K562 (cell line): ENCODE results near the gene VSIG10L. TPM values are rescaled to one million over a fixed set of nuclear protein-coding genes. Genes with fewer than 3 reads are reported as not detected.

Source experiments
- ATAC-seq: fragments of 200-7000 bp; cut with Tn5 transposase; 3 replicates; pipeline ENCODE4 v1.9.1; 2020; ENCODE audit warnings: moderate library complexity
- BruUV-seq: library from RNA; stranded (reverse); fragments of 400-500 nt; replicated peaks from 2 replicates; lab custom pipeline; 2021; lab: Mats Ljungman, UMichigan
- CTCF ChIA-PET: fragments of 300-600 bp; formaldehyde crosslinking; extraction: SDS; loops from one replicate; lab custom pipeline; 2021; ENCODE audit warnings: low intra/inter-chr PET ratio; lab: Yijun Ruan, JAX
- POLR2A ChIA-PET: fragments of 300-600, 350-650 bp; sonication (Branson Sonifier 250); formaldehyde crosslinking; extraction: SDS; loops from one replicate; lab custom pipeline; 2021; ENCODE audit warnings: antibody characterized with exemption, inconsistent platforms; lab: Yijun Ruan, JAX
- DNase-seq, 4 experiments: peaks; one replicate each; pipeline versions ENCODE4 v3.0.0 to v3.0.0-alpha.2; 2011 to 2018; ENCODE audit warnings: low spot score in 3 of 4, mixed read lengths in 3 of 4; ENCODE audit errors: extremely low read depth in 1 of 4
- FAIRE-seq: peaks from 2 replicates; lab custom pipeline; 2011; peaks lifted over from hg19 to GRCh38; lab: Jason Lieb, UNC
- H2AFZ ChIP-seq: 2 replicates; pipeline ENCODE4 v1.6.0; 2011; ENCODE audit warnings: low read depth, low read length, control low read depth, inconsistent platforms
- H3K27ac ChIP-seq: fragments of 200-600 bp; 3 replicates; pipeline ENCODE4 v1.8.0; 2011; ENCODE audit warnings: low read depth, mild to moderate bottlenecking, control low read depth, inconsistent platforms, low read length, moderate library complexity, mixed read lengths; ENCODE audit errors: extremely low read depth
- H3K27me3 ChIP-seq, 2 experiments: fragments of 300-600 bp in 1 of 2; 2 replicates in 1 of 2; 3 replicates in 1 of 2; pipeline versions ENCODE4 v1.6.0 to v1.8.0; 2011; ENCODE audit warnings: inconsistent platforms in 2 of 2, low read length in 2 of 2, mild to moderate bottlenecking in 1 of 2, mixed read lengths in 1 of 2, moderate library complexity in 1 of 2; ENCODE audit not compliant: control insufficient read depth in 2 of 2, insufficient read depth in 2 of 2
- H3K36me3 ChIP-seq: fragments of 300-600 bp; 3 replicates; pipeline ENCODE4 v1.8.0; 2011; ENCODE audit warnings: mild to moderate bottlenecking, low read length, inconsistent platforms; ENCODE audit not compliant: control insufficient read depth, insufficient read depth
- H3K4me1 ChIP-seq, 2 experiments: fragments of 200-600 bp in 1 of 2; replicated peaks in 1 of 2; 2 replicates in 1 of 2; 3 replicates in 1 of 2; pipeline versions ENCODE4 v1.5.1 to v1.8.0; 2011; ENCODE audit warnings: inconsistent platforms in 2 of 2, low read length in 2 of 2, mild to moderate bottlenecking in 1 of 2, mixed read lengths in 1 of 2, moderate library complexity in 1 of 2; ENCODE audit not compliant: control insufficient read depth in 2 of 2, insufficient read depth in 2 of 2
- H3K4me2 ChIP-seq: 2 replicates; pipeline ENCODE4 v1.6.1; 2011; ENCODE audit warnings: low read length, control low read depth, inconsistent platforms, mixed read lengths; ENCODE audit not compliant: insufficient read depth
- H3K4me3 ChIP-seq: fragments of 200-600 bp; sonication (generic), shearing (Covaris generic); 2 replicates; pipeline ENCODE4 v1.5.1; 2016; ENCODE audit warnings: control low read depth, inconsistent platforms
- H3K79me2 ChIP-seq: fragments of 200-600 bp; 3 replicates; pipeline ENCODE4 v1.8.0; 2011; ENCODE audit warnings: low read length, inconsistent platforms; ENCODE audit not compliant: control insufficient read depth, insufficient read depth
- H3K9ac ChIP-seq, 2 experiments: 2 replicates each; pipeline versions ENCODE4 v1.6.0 to v1.6.1; 2011; ENCODE audit warnings: low read depth in 2 of 2, low read length in 2 of 2, control low read depth in 1 of 2, inconsistent platforms in 1 of 2, mild to moderate bottlenecking in 1 of 2, mixed read lengths in 1 of 2; ENCODE audit not compliant: insufficient read depth in 1 of 2
- H3K9me1 ChIP-seq: one replicate; pipeline ENCODE4 v1.6.0; 2011; ENCODE audit warnings: inconsistent platforms, mild to moderate bottlenecking, low read length, moderate library complexity; ENCODE audit not compliant: control insufficient read depth, insufficient read depth
- H3K9me3 ChIP-seq: replicated peaks from 2 replicates; pipeline ENCODE4 v1.5.1; 2011; ENCODE audit warnings: low read depth, low read length, inconsistent platforms; ENCODE audit not compliant: control insufficient read depth, insufficient read depth
- H4K20me1 ChIP-seq: replicated peaks from 2 replicates; pipeline ENCODE4 v1.6.1; 2011; ENCODE audit warnings: low read length, inconsistent platforms, mixed read lengths; ENCODE audit not compliant: control insufficient read depth, insufficient read depth
- CCNT2 ChIP-seq: IDR thresholded peaks from 2 replicates; pipeline ENCODE4 v1.6.1; 2011; ENCODE audit warnings: borderline replicate concordance, low read depth, mild to moderate bottlenecking, moderate library complexity, mixed read lengths, low read length; ENCODE audit not compliant: insufficient read length; ENCODE audit errors: extremely low read depth
- E2F4 ChIP-seq: sonication (generic); formaldehyde crosslinking; IDR thresholded peaks from 2 replicates; pipeline ENCODE4 v1.8.0; 2022; ENCODE audit warnings: mild to moderate bottlenecking, low read depth, missing genetic modification reagents
- LARP7 ChIP-seq: fragments of 450-650 bp; IDR thresholded peaks from 2 replicates; pipeline ENCODE4 v1.6.1; 2016
- MAFG ChIP-seq: fragments of 450-650 bp; conservative IDR thresholded peaks from 2 replicates; pipeline ENCODE4 v1.6.1; 2016; ENCODE audit warnings: missing genetic modification characterization, missing compliant biosample characterization
- MEF2A ChIP-seq: IDR thresholded peaks from 2 replicates; pipeline ENCODE4 v1.6.1; 2011; ENCODE audit warnings: low read depth, mild to moderate bottlenecking, low read length, moderate library complexity; ENCODE audit not compliant: control insufficient read depth
- SPI1 ChIP-seq: IDR thresholded peaks from 2 replicates; pipeline ENCODE4 v1.6.1; 2011; ENCODE audit warnings: low read depth, low read length, control low read depth, borderline replicate concordance
- THRAP3 ChIP-seq: fragments of 450-650 bp; IDR thresholded peaks from 2 replicates; pipeline ENCODE4 v1.6.1; 2016; ENCODE audit warnings: mild to moderate bottlenecking, inconsistent platforms, borderline replicate concordance
- XRCC3 ChIP-seq: fragments of 450-650 bp; IDR thresholded peaks from 2 replicates; pipeline ENCODE4 v1.6.1; 2017; ENCODE audit warnings: mild to moderate bottlenecking, moderate library complexity
- ZBTB1 ChIP-seq: sonication (generic); formaldehyde crosslinking; IDR thresholded peaks from 2 replicates; pipeline ENCODE4 v1.8.1; 2023; ENCODE audit warnings: missing genetic modification reagents, low read depth, mild to moderate bottlenecking, borderline replicate concordance
- ZNF41 ChIP-seq: fragments of 250-450 bp; sonication (Bioruptor Pico); conservative IDR thresholded peaks from 2 replicates; pipeline ENCODE4 v1.4.0; 2020; ENCODE audit warnings: mild to moderate bottlenecking
- ZNF561 ChIP-seq: fragments of 450-650 bp; formaldehyde crosslinking; conservative IDR thresholded peaks from 2 replicates; pipeline ENCODE4 v1.4.0; 2020; ENCODE audit warnings: mild to moderate bottlenecking, moderate library complexity
- WGBS: fragments of 100-300 bp; shearing (Covaris generic); methylation state at CpG from one replicate; pipeline ENCODE4 v1.1.6; 2016; ENCODE audit warnings: low coverage, mixed read lengths; ENCODE audit not compliant: insufficient coverage; ENCODE audit errors: missing lambda C conversion rate; 5-methylcytosine and 5-hydroxymethylcytosine counted together
- in situ Hi-C: fragments of 300-500 bp; cut with MboI; formaldehyde crosslinking; loops from 4 replicates; pipeline ENCODE4 v1.15.0; 2018; ENCODE audit warnings: inconsistent platforms, mixed read lengths
- intact Hi-C: fragments of 100-400 bp; cut with micrococcal nuclease; formaldehyde crosslinking; loops from 2 replicates; pipeline ENCODE4 v1.14.2; 2022
- polyA plus RNA-seq, 8 experiments: library from polyadenylated mRNA; depleted of rRNA in 4 of 8; stranded (reverse) in 5 of 8; unstranded in 3 of 8; fragments of >200 nt; fragmentation: Nextera tagmentation in 2 of 8; fragmentation: Illumina TruSeq in 1 of 8; extraction: Ambion mirVana in 2 of 8; extraction: Trizol in 1 of 8; gene quantifications; 2 replicates each; pipeline versions ENCODE4 v1.2.1 to v1.2.3, GENCODE V29; 2011 to 2014; ENCODE audit warnings: inconsistent platforms in 1 of 8, missing spikeins in 1 of 8
- total RNA-seq, 7 experiments: library from RNA; depleted of rRNA in 6 of 7; stranded (reverse); fragments of >200 nt in 6 of 7; fragmentation: Illumina TruSeq in 2 of 7; extraction: Trizol in 2 of 7; gene quantifications; 2 replicates each; pipeline versions ENCODE4 v1.2.1 to v1.2.3, GENCODE V29; 2011 to 2021; ENCODE audit warnings: low replicate concordance in 1 of 7

The VSIG10L gene
- total and polyA plus RNA-seq, 9 of the 15 experiments (the other 6 are each of a cell fraction or from before 2014, with no cell fraction given): 1.1 to 7.6 (median 2.2) TPM

DNA sequence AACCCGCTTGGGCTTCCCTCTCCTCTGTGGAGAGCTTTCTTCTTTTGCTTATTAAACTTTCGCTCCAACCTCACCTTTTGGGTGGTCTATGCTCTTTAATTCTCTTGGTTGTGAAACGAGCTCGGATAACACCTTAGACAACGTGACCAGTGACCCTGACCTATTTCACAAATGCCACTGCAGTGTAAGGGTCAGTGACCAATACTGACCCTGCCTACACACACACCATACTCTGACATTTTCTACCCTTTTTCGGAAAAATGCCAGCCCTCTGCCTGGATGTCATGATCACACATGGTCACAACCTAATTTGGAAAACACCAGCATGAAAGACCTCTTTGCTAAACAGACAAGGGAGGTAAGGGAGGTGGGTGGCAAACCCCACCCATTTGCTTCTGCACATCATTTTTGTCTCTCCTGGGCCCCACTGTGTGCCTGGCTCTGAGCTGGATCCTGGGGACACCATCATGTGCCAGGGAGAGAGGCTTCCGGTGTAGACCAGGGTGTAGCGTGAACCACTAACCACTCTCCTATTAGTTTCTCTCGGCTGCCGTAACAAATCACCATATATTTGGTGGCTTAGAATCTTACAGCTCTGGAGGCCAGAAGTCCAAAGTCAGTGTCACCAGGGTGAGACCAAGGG lies 14.3 kb upstream of the VSIG10L start:
- no peaks in the 10 kb centered on the region for H3K9me3 ChIP-seq
- in situ Hi-C loops (no loop called here), intact Hi-C loops (no loop called here)
- TF ChIP-seq ZNF561 (CRISPR knock-in tag): no peak
- no peak for TF ChIP-seq XRCC3
- TF ChIP-seq SPI1: no peak
- TF ChIP-seq CCNT2: no peak
- no peak for TF ChIP-seq LARP7
- TF ChIP-seq MEF2A: no peak
- TF ChIP-seq THRAP3: no peak
- TF ChIP-seq ZNF41 (CRISPR knock-in tag): no peak
- no peak for TF ChIP-seq ZBTB1 (CRISPR knock-in tag)
- TF ChIP-seq E2F4 (CRISPR knock-in tag): no peak
- no peak for TF ChIP-seq MAFG (tag)
- H3K36me3 ChIP-seq: peaks cover 29% of the 10 kb centered on the region; the same call in 2 of the 3 replicates
- DNase-seq (no peak), ATAC-seq (no peak), FAIRE-seq (peak; percentile 11)
- H2AFZ ChIP-seq: no peak overlapping the region
- no peaks in the 10 kb centered on the region for H3K27me3 ChIP-seq
- peaks cover under 1% of the 10 kb centered on the region for H3K9me1 ChIP-seq
- CTCF ChIA-PET: no interaction called here
- peak overlapping the region in 1 of 2 experiments; percentile 0; a peak in 1 of 4 replicates for H3K9ac ChIP-seq
- H3K4me1 ChIP-seq: peaks cover 12 to 22% of the 10 kb centered on the region in 2 experiments; a peak in 4 of 5 replicates
- H4K20me1 ChIP-seq: 0 out of 2 replicates have a peak, but pooled peaks cover 4% of the 10 kb centered on the region
- H3K4me2 ChIP-seq: no peak overlapping the region
- WGBS: 92% methylated on average over 8 of the region's 10 CpGs
- POLR2A ChIA-PET: interaction anchor here (1.1 to 1.6 kb wide), 3 partner anchors 9 to 34 kb away, joined by 5 to 7 read pairs (median 5); partner anchors contain the start of genes C19orf84 and ETFB
- no TSS peak for BruUV-seq
- H3K27ac ChIP-seq: no peak overlapping the region
- peaks cover 13% of the 10 kb centered on the region for H3K79me2 ChIP-seq
- no peak overlapping the region for H3K4me3 ChIP-seq
